GM12878 (cell line): ENCODE data around the gene VPS8. TPM values are rescaled to one million over a fixed set of nuclear protein-coding genes. Genes with fewer than 3 reads are reported as not detected.
"Not testable (repeated sequence)": the region's sequence is repeated elsewhere in the genome, so short reads cannot be mapped to it uniquely, and the experiment has no call there.

Source experiments
- ATAC-seq: fragments of 200-7000 bp; cut with Tn5 transposase; 3 replicates; pipeline ENCODE4 v1.9.1; 2020; ENCODE audit warnings: mild to moderate bottlenecking, moderate library complexity
- BruUV-seq: library from RNA; stranded (reverse); fragments of 400-500 nt; replicated peaks from 2 replicates; lab custom pipeline; 2021; lab: Mats Ljungman, UMichigan
- CTCF ChIA-PET: fragments of 300-600 bp; sonication (Branson Sonifier 250); formaldehyde crosslinking; extraction: SDS; loops from one replicate; lab custom pipeline; 2021; ENCODE audit warnings: inconsistent platforms; lab: Yijun Ruan, JAX
- POLR2A ChIA-PET: fragments of 350-600 bp; formaldehyde crosslinking; extraction: SDS; loops from one replicate; lab custom pipeline; 2021; ENCODE audit warnings: inconsistent platforms; lab: Charles Lee
- RAD21 ChIA-PET: fragments of 300-600 bp; sonication (Branson Sonifier 250); formaldehyde crosslinking; loops from one replicate; lab custom pipeline; 2023; ENCODE audit warnings: antibody characterized with exemption; ENCODE audit not compliant: unreplicated experiment; lab: Charles Lee
- SMC1A ChIA-PET: fragments of 300-600 bp; sonication (Branson Sonifier 250); formaldehyde crosslinking; loops from one replicate; lab custom pipeline; 2023; ENCODE audit not compliant: unreplicated experiment, uncharacterized antibody; lab: Charles Lee
- DNase-seq: peaks from one replicate; pipeline ENCODE4 v3.0.0-alpha.2; 2011; ENCODE audit warnings: low read depth, low spot score
- FAIRE-seq: peaks from 3 replicates; lab custom pipeline; 2011; peaks lifted over from hg19 to GRCh38; lab: Jason Lieb, UNC
- H2AFZ ChIP-seq: 2 replicates; pipeline ENCODE4 v1.6.0; 2011; ENCODE audit warnings: low read depth, low read length, control low read depth; ENCODE audit not compliant: control insufficient read depth
- H3K27ac ChIP-seq: 2 replicates; pipeline ENCODE4 v1.5.1; 2011; ENCODE audit warnings: control low read depth; ENCODE audit not compliant: control insufficient read depth, insufficient read depth
- H3K27me3 ChIP-seq, 2 experiments: replicated peaks in 1 of 2; 2 replicates each; pipeline versions ENCODE4 v1.6.0 to v1.6.1; 2011; ENCODE audit warnings: low read length in 1 of 2; ENCODE audit not compliant: control insufficient read depth in 2 of 2, insufficient read depth in 2 of 2
- H3K36me3 ChIP-seq, 2 experiments: 2 replicates each; pipeline ENCODE4 v1.5.1; 2011; ENCODE audit warnings: low read length in 1 of 2; ENCODE audit not compliant: control insufficient read depth in 2 of 2, insufficient read depth in 2 of 2
- H3K4me1 ChIP-seq: 2 replicates; pipeline ENCODE4 v1.6.1; 2011; ENCODE audit warnings: mild to moderate bottlenecking, low read length, moderate library complexity, mixed read lengths; ENCODE audit not compliant: control insufficient read depth, insufficient read depth
- H3K4me2 ChIP-seq: 2 replicates; pipeline ENCODE4 v1.6.0; 2011; ENCODE audit warnings: control low read depth; ENCODE audit not compliant: control insufficient read depth, insufficient read depth
- H3K4me3 ChIP-seq: fragments of 200-600 bp; sonication (generic); 2 replicates; pipeline ENCODE4 v1.5.1; 2016
- H3K79me2 ChIP-seq: 2 replicates; pipeline ENCODE4 v1.6.0; 2011; ENCODE audit warnings: low read length; ENCODE audit not compliant: control insufficient read depth, insufficient read depth
- H3K9ac ChIP-seq: 2 replicates; pipeline ENCODE4 v1.8.0; 2011; ENCODE audit warnings: low read length, control low read depth, mixed read lengths; ENCODE audit not compliant: control insufficient read depth, insufficient read depth
- H3K9me3 ChIP-seq: replicated peaks from 3 replicates; pipeline ENCODE4 v1.5.1; 2011; ENCODE audit warnings: mild to moderate bottlenecking, low read length; ENCODE audit not compliant: control insufficient read depth, insufficient read depth
- H4K20me1 ChIP-seq: 2 replicates; pipeline ENCODE4 v1.6.0; 2011; ENCODE audit not compliant: control insufficient read depth, insufficient read depth
- ASH2L ChIP-seq: fragments of 300-600, 200-600 bp; sonication (generic); IDR thresholded peaks from 2 replicates; pipeline ENCODE4 v1.6.1; 2017; ENCODE audit warnings: low read depth, mild to moderate bottlenecking, borderline replicate concordance
- ATF7 ChIP-seq: fragments of 450-650 bp; IDR thresholded peaks from 2 replicates; pipeline ENCODE4 v1.6.1; 2016; ENCODE audit warnings: low read depth, mild to moderate bottlenecking
- CBX5 ChIP-seq: sonication (generic); IDR thresholded peaks from 2 replicates; pipeline ENCODE4 v1.6.1; 2016; ENCODE audit warnings: low read depth, moderate library complexity, mild to moderate bottlenecking, inconsistent platforms
- ESRRA ChIP-seq: IDR thresholded peaks from 2 replicates; pipeline ENCODE4 v1.6.1; 2012; ENCODE audit warnings: mild to moderate bottlenecking, low read length, improper control_type of control experiment
- JUND ChIP-seq: IDR thresholded peaks from 2 replicates; pipeline ENCODE4 v1.6.1; 2012; ENCODE audit warnings: low read depth, mild to moderate bottlenecking, low read length, improper control_type of control experiment, moderate library complexity
- KAT2A ChIP-seq: conservative IDR thresholded peaks from 2 replicates; pipeline ENCODE4 v1.6.1; 2011; ENCODE audit warnings: low read depth, low read length; ENCODE audit not compliant: control insufficient read depth
- MEF2A ChIP-seq: IDR thresholded peaks from 2 replicates; pipeline ENCODE4 v1.6.1; 2011; ENCODE audit warnings: low read depth, mild to moderate bottlenecking, low read length, moderate library complexity; ENCODE audit not compliant: insufficient read depth
- MXI1 ChIP-seq: fragments of 150-350 bp; IDR thresholded peaks from 2 replicates; pipeline ENCODE4 v1.6.1; 2011; ENCODE audit warnings: low read depth, mild to moderate bottlenecking, inconsistent platforms, low read length, improper control_type of control experiment
- MYB ChIP-seq: fragments of 150-350 bp; IDR thresholded peaks from 2 replicates; pipeline ENCODE4 v1.6.1; 2014; ENCODE audit warnings: mild to moderate bottlenecking, low read depth, low read length, borderline replicate concordance
- POLR2AphosphoS2 ChIP-seq: IDR thresholded peaks from 2 replicates; pipeline ENCODE4 v1.6.1; 2011; ENCODE audit warnings: low read depth, mild to moderate bottlenecking, low read length, improper control_type of control experiment, moderate library complexity
- STAT3 ChIP-seq: IDR thresholded peaks from 2 replicates; pipeline ENCODE4 v1.6.1; 2011; ENCODE audit warnings: low read depth, low read length, improper control_type of control experiment
- WGBS: methylation state at CpG from one replicate; pipeline ENCODE4 v1.1.6; 2016; ENCODE audit warnings: low lambda C conversion rate; ENCODE audit not compliant: insufficient replicate concordance, insufficient coverage; ENCODE audit errors: missing lambda C conversion rate; 5-methylcytosine and 5-hydroxymethylcytosine counted together
- in situ Hi-C: fragments of 300-500 bp; cut with MboI; formaldehyde crosslinking; loops from 9 replicates; pipeline ENCODE4 v1.14.3; 2018; ENCODE audit warnings: mixed read lengths
- intact Hi-C: fragments of 100-400 bp; cut with micrococcal nuclease; formaldehyde crosslinking; loops from one replicate; pipeline ENCODE4 v1.14.2; 2022; ENCODE audit not compliant: unreplicated experiment
- polyA plus RNA-seq, 11 experiments: library from polyadenylated mRNA; depleted of rRNA in 4 of 11; unstranded in 6 of 11; stranded (reverse) in 5 of 11; fragments of >200 nt; fragmentation: Nextera tagmentation in 4 of 11; fragmentation: Illumina TruSeq in 1 of 11; extraction: Ambion mirVana in 4 of 11; extraction: Trizol in 1 of 11; gene quantifications; 1 replicate in 1 of 11; 2 replicates in 10 of 11; pipeline versions ENCODE4 v1.2.1 to v1.2.3, GENCODE V29; 2011 to 2016; ENCODE audit warnings: inconsistent platforms in 2 of 11, missing spikeins in 2 of 11, low read depth in 1 of 11
- total RNA-seq, 4 experiments: library from RNA; depleted of rRNA in 3 of 4; stranded (reverse); fragments of >200 nt in 3 of 4; fragmentation: Illumina TruSeq in 1 of 4; extraction: Trizol in 1 of 4; gene quantifications; 2 replicates each; pipeline versions ENCODE4 v1.2.1 to v1.2.3, GENCODE V29; 2013 to 2021
- TF ChIP-seq, protein P1 (sequence below): fragments of 450-650 bp; IDR thresholded peaks from 2 replicates; pipeline ENCODE4 v1.6.1; 2017; ENCODE audit warnings: mild to moderate bottlenecking, moderate library complexity
- TF ChIP-seq, protein P2 (sequence below): fragments of 450-650 bp; IDR thresholded peaks from 2 replicates; pipeline ENCODE4 v1.6.1; 2014; ENCODE audit warnings: mild to moderate bottlenecking

The VPS8 gene
- total and polyA plus RNA-seq, 10 of the 15 experiments (the other 5 are each of a cell fraction or from before 2014, with no cell fraction given): 8.9 to 34.7 (median 20.9) TPM

DNA sequence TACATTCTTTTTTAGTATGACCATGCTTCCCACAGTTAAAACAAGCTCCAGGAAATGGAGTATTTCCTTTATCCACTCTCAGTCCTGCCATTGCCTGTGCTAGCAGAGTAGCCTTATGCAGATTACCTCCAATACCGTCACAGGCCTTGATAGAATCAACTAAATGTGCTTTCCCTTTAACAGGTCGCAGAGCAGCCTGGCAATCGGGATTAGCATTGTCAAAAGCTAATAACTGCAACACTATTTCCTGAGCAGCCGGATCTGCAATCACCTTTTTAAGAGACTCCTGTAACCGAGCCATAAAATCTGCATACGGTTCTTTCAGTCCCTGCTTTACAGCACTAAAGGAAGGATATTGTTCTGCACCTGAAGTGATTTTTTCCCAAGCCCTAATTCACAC lies 206.0 kb downstream of the VPS8 start:
- not testable (repeated sequence) for ATAC-seq

GRCh38 chr3:185021256-185021655 lies 209.3 kb downstream of the VPS8 start:
- ChIA-PET CTCF (interaction anchor here (0.6 to 0.9 kb wide), 2 partner anchors 9 to 20 kb away, joined by 3 read pairs; no protein-coding TSS in a partner anchor), POLR2A (no interaction called here), SMC1A (interaction anchor here (1.1 kb wide), 1 partner anchor 65 kb away, joined by 3 read pairs; no protein-coding TSS in a partner anchor), RAD21 (no interaction called here)
- no peaks in the 10 kb centered on the region for H3K27me3 ChIP-seq
- H3K79me2 ChIP-seq: no peaks in the 10 kb centered on the region
- in situ Hi-C loops: no loop called here
- no peaks in the 10 kb centered on the region for H3K4me1 ChIP-seq
- no peak overlapping the region for H3K27ac ChIP-seq
- ATAC-seq: no peak
- no peaks in the 10 kb centered on the region for H4K20me1 ChIP-seq
- no peak overlapping the region for H3K9ac ChIP-seq
- no peak overlapping the region for H2AFZ ChIP-seq
- H3K36me3 ChIP-seq: no peaks in the 10 kb centered on the region
- H3K9me3 ChIP-seq: no peaks in the 10 kb centered on the region; the same call in 2 of the 3 replicates
- H3K4me2 ChIP-seq: no peak overlapping the region
- no TSS peak for BruUV-seq
- FAIRE-seq: no peak
- no peak overlapping the region for H3K4me3 ChIP-seq
- no peak for DNase-seq
- 100% methylated on average over 1 of the region's 1 CpG for WGBS
- intact Hi-C loops: no loop called here
- TF ChIP-seq MXI1 (no peak), MEF2A (no peak), POLR2AphosphoS2 (no peak), STAT3 (no peak), KAT2A (no peak), CBX5 (no peak), MYB (no peak), JUND (no peak), ESRRA (no peak), ATF7 (no peak), ASH2L (no peak)
- TF ChIP-seq, protein P1, sequence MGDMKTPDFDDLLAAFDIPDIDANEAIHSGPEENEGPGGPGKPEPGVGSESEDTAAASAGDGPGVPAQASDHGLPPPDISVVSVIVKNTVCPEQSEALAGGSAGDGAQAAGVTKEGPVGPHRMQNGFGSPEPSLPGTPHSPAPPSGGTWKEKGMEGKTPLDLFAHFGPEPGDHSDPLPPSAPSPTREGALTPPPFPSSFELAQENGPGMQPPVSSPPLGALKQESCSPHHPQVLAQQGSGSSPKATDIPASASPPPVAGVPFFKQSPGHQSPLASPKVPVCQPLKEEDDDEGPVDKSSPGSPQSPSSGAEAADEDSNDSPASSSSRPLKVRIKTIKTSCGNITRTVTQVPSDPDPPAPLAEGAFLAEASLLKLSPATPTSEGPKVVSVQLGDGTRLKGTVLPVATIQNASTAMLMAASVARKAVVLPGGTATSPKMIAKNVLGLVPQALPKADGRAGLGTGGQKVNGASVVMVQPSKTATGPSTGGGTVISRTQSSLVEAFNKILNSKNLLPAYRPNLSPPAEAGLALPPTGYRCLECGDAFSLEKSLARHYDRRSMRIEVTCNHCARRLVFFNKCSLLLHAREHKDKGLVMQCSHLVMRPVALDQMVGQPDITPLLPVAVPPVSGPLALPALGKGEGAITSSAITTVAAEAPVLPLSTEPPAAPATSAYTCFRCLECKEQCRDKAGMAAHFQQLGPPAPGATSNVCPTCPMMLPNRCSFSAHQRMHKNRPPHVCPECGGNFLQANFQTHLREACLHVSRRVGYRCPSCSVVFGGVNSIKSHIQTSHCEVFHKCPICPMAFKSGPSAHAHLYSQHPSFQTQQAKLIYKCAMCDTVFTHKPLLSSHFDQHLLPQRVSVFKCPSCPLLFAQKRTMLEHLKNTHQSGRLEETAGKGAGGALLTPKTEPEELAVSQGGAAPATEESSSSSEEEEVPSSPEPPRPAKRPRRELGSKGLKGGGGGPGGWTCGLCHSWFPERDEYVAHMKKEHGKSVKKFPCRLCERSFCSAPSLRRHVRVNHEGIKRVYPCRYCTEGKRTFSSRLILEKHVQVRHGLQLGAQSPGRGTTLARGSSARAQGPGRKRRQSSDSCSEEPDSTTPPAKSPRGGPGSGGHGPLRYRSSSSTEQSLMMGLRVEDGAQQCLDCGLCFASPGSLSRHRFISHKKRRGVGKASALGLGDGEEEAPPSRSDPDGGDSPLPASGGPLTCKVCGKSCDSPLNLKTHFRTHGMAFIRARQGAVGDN: no peak
- TF ChIP-seq, protein P2, sequence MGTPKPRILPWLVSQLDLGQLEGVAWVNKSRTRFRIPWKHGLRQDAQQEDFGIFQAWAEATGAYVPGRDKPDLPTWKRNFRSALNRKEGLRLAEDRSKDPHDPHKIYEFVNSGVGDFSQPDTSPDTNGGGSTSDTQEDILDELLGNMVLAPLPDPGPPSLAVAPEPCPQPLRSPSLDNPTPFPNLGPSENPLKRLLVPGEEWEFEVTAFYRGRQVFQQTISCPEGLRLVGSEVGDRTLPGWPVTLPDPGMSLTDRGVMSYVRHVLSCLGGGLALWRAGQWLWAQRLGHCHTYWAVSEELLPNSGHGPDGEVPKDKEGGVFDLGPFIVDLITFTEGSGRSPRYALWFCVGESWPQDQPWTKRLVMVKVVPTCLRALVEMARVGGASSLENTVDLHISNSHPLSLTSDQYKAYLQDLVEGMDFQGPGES: no peak

More for the DNA sequence above, 206.0 kb downstream of the VPS8 start:
- DNase-seq, H3K27me3 ChIP-seq, SMC1A ChIA-PET, H3K4me2 ChIP-seq, H3K9ac ChIP-seq, H4K20me1 ChIP-seq, H3K27ac ChIP-seq, H3K36me3 ChIP-seq, H2AFZ ChIP-seq, H3K4me3 ChIP-seq, intact Hi-C loops, RAD21 ChIA-PET, H3K9me3 ChIP-seq, H3K79me2 ChIP-seq, BruUV-seq, in situ Hi-C loops, FAIRE-seq, CTCF ChIA-PET, H3K4me1 ChIP-seq: not testable (repeated sequence)
- 96% methylated on average over 6 of the region's 6 CpGs for WGBS
- POLR2A ChIA-PET: interaction anchor here (0.6 kb wide), 1 partner anchor 8 kb away, joined by 3 read pairs; no protein-coding TSS in a partner anchor
